WTC11 (cell line): ENCODE data around the gene RPS6KA5. TPM values are rescaled to one million over a fixed set of nuclear protein-coding genes. Genes with fewer than 3 reads are reported as not detected.

Experiments
- ATAC-seq: fragments of 200-7000 bp; cut with Tn5 transposase; 2 replicates; pipeline ENCODE4 v1.10.0; 2021; ENCODE audit warnings: mild to moderate bottlenecking, moderate library complexity
- CTCF ChIA-PET: fragments of 300-600 bp; sonication (Branson Sonifier 250); formaldehyde crosslinking; loops from one replicate; lab custom pipeline; 2021; ENCODE audit warnings: antibody characterized with exemption; lab: Charles Lee
- POLR2A ChIA-PET: fragments of 350-600 bp; sonication (Branson Sonifier 250); formaldehyde crosslinking; loops from one replicate; lab custom pipeline; 2021; ENCODE audit warnings: antibody characterized with exemption; lab: Charles Lee
- DNase-seq: peaks from one replicate; pipeline ENCODE4 v3.0.0; 2021; ENCODE audit warnings: low spot score
- H3K27ac Mint-ChIP-seq: 2 replicates; pipeline ENCODE4 v1.8.0; 2021; ENCODE audit warnings: mixed read lengths
- H3K27me3 Mint-ChIP-seq: 2 replicates; pipeline ENCODE4 v1.8.0; 2021; ENCODE audit warnings: low read depth, mild to moderate bottlenecking, moderate library complexity, mixed read lengths
- H3K36me3 Mint-ChIP-seq: 2 replicates; pipeline ENCODE4 v1.8.0; 2021; ENCODE audit warnings: mixed read lengths
- H3K4me1 Mint-ChIP-seq: 2 replicates; pipeline ENCODE4 v1.8.0; 2022; ENCODE audit warnings: mixed read lengths
- H3K4me3 Mint-ChIP-seq: 2 replicates; pipeline ENCODE4 v1.8.0; 2021; ENCODE audit warnings: mild to moderate bottlenecking, moderate library complexity, mixed read lengths
- H3K9me3 Mint-ChIP-seq: 2 replicates; pipeline ENCODE4 v1.8.0; 2021; ENCODE audit warnings: mixed read lengths
- ELF4 ChIP-seq: sonication (generic); formaldehyde crosslinking; IDR thresholded peaks from 2 replicates; pipeline ENCODE4 v1.8.1; 2022; ENCODE audit warnings: low read depth, mild to moderate bottlenecking, moderate library complexity, missing genetic modification reagents
- EMX1 ChIP-seq: fragments of 250-450 bp; sonication (Bioruptor Pico); IDR thresholded peaks from 2 replicates; pipeline ENCODE4 v1.8.0; 2021; ENCODE audit warnings: mild to moderate bottlenecking
- ETV6 ChIP-seq: sonication (generic); formaldehyde crosslinking; IDR thresholded peaks from 2 replicates; pipeline ENCODE4 v1.8.1; 2022; ENCODE audit warnings: mild to moderate bottlenecking, missing genetic modification reagents
- FOXK1 ChIP-seq: sonication (generic); formaldehyde crosslinking; IDR thresholded peaks from 2 replicates; pipeline ENCODE4 v1.8.0; 2022; ENCODE audit warnings: mild to moderate bottlenecking, moderate library complexity, missing genetic modification reagents
- FOXP1 ChIP-seq: sonication (generic); formaldehyde crosslinking; IDR thresholded peaks from 2 replicates; pipeline ENCODE4 v1.8.0; 2022; ENCODE audit warnings: missing genetic modification reagents, mild to moderate bottlenecking, moderate library complexity, borderline replicate concordance
- IRF2 ChIP-seq: sonication (generic); formaldehyde crosslinking; IDR thresholded peaks from 2 replicates; pipeline ENCODE4 v1.8.0; 2022; ENCODE audit warnings: low read depth, missing genetic modification reagents, borderline replicate concordance
- KAT7 ChIP-seq: sonication (generic); formaldehyde crosslinking; IDR thresholded peaks from 2 replicates; pipeline ENCODE4 v1.8.1; 2023; ENCODE audit warnings: missing genetic modification reagents, mild to moderate bottlenecking, borderline replicate concordance
- NR2C2 ChIP-seq: sonication (generic); formaldehyde crosslinking; IDR thresholded peaks from 2 replicates; pipeline ENCODE4 v1.8.0; 2022; ENCODE audit warnings: mild to moderate bottlenecking, missing genetic modification reagents
- PRRX2 ChIP-seq: fragments of 250-450 bp; sonication (Bioruptor Pico); IDR thresholded peaks from 2 replicates; pipeline ENCODE4 v1.8.0; 2021; ENCODE audit warnings: mild to moderate bottlenecking
- RORB ChIP-seq: fragments of 250-450 bp; sonication (Bioruptor Pico); IDR thresholded peaks from 2 replicates; pipeline ENCODE4 v1.9.0; 2021; ENCODE audit warnings: mild to moderate bottlenecking
- SMAD3 ChIP-seq: sonication (generic); formaldehyde crosslinking; IDR thresholded peaks from 2 replicates; pipeline ENCODE4 v1.8.0; 2022; ENCODE audit warnings: missing genetic modification reagents, mild to moderate bottlenecking, borderline replicate concordance
- SP1 ChIP-seq: sonication (generic); formaldehyde crosslinking; conservative IDR thresholded peaks from 2 replicates; pipeline ENCODE4 v1.8.1; 2022; ENCODE audit warnings: missing genetic modification reagents
- TEAD4 ChIP-seq: sonication (generic); formaldehyde crosslinking; IDR thresholded peaks from 2 replicates; pipeline ENCODE4 v1.8.0; 2022; ENCODE audit warnings: mild to moderate bottlenecking, missing genetic modification reagents
- ZNF263 ChIP-seq: sonication (generic); formaldehyde crosslinking; IDR thresholded peaks from 2 replicates; pipeline ENCODE4 v1.8.1; 2022; ENCODE audit warnings: low read depth, mild to moderate bottlenecking, moderate library complexity, missing genetic modification reagents
- ZNF423 ChIP-seq: fragments of 250-450 bp; sonication (Bioruptor Pico); IDR thresholded peaks from 2 replicates; pipeline ENCODE4 v2.1.2; 2022; ENCODE audit warnings: mild to moderate bottlenecking, moderate library complexity
- ZNF671 ChIP-seq: fragments of 250-450 bp; sonication (Bioruptor Pico); IDR thresholded peaks from 2 replicates; pipeline ENCODE4 v1.8.0; 2021; ENCODE audit warnings: mild to moderate bottlenecking
- total RNA-seq: library from RNA; stranded (reverse); gene quantifications from 3 replicates; pipeline ENCODE4 v1.2.3, GENCODE V29; 2021
- TF ChIP-seq, protein P1 (sequence below): sonication (generic); formaldehyde crosslinking; IDR thresholded peaks from 2 replicates; pipeline ENCODE4 v1.8.1; 2023; ENCODE audit warnings: mild to moderate bottlenecking, missing genetic modification reagents, moderate library complexity
- TF ChIP-seq, protein P2 (sequence below): sonication (generic); formaldehyde crosslinking; IDR thresholded peaks from 2 replicates; pipeline ENCODE4 v1.8.0; 2022; ENCODE audit warnings: mild to moderate bottlenecking, missing genetic modification reagents
- TF ChIP-seq, protein P3 (sequence below): sonication (generic); formaldehyde crosslinking; IDR thresholded peaks from 2 replicates; pipeline ENCODE4 v1.8.0; 2022; ENCODE audit warnings: mild to moderate bottlenecking, missing genetic modification reagents
- TF ChIP-seq, protein P4 (sequence below): sonication (generic); formaldehyde crosslinking; IDR thresholded peaks from 2 replicates; pipeline ENCODE4 v1.8.0; 2022; ENCODE audit warnings: mild to moderate bottlenecking, missing genetic modification reagents
- TF ChIP-seq, protein P5 (sequence below): fragments of 200-600 bp; IDR thresholded peaks from 2 replicates; pipeline ENCODE4 v1.8.0; 2022; ENCODE audit warnings: antibody characterized with exemption
- TF ChIP-seq, protein P6 (sequence below): sonication (generic); formaldehyde crosslinking; IDR thresholded peaks from 2 replicates; pipeline ENCODE4 v1.8.1; 2023; ENCODE audit warnings: mild to moderate bottlenecking, missing genetic modification reagents, moderate library complexity

Gene RPS6KA5
- total RNA-seq, 1 experiment from 2014 or later: 5.2 TPM

DNA sequence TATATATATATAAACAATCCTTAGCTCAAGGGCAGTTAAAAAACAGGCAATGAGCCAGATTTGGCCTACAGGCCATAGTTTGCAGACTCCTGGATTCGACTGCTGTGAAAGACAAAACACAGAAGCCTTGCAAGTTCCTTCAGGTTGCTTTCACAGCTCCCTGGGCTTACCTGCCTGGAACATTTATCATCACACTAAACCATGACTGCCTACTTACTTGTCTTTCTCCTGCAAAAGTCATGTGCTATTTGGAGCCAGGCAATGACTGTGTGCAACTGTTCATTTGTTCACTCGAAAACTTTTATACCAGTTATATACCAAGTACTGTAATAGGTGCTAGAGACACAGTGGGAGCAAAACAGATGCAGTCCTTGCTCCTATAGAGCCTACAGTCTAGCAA is 2.2 kb upstream of the RPS6KA5 start (continued):
- TF ChIP-seq FOXK1: no peak
- no peak for TF ChIP-seq TEAD4

DNA sequence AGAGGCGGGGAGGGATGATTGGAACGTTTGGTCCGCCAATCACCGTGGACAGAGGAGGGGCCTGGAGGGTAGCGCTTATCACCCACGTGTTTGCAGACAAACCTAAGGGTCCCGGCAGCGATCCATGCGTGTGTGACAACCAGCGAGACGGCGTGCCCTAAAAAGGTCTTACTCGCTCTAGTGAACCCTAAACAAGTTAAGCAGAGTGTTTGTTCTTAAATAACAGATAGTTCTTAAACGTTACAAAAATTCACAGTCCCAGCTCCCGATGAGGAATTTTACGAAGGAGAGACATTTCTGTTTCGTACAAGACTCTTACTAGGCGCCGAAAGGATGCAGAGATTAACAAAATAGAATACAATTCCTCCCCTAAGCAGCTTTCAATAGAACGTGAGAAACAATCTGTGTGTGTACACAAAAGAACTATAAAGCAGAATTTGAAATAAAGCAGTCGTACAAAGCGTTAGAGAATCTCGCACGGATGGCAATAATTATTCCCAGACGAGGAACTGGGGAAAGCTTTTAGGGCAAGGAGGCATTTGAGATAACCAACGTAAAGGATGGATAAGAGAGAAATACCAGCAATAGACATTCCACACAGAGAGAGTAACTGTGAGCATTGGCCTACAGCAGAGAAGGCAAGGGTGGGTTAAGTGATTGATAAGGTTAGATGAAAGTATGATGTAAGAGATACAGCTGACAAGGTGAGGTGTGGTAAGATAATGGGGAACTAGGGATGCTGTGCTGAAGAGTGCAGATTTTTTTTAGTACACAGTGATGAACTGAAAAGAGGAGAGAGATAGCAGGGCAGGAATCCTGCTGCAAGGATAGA is 831 bp upstream of the RPS6KA5 start:
- Mint-ChIP-seq H3K36me3 (no peaks in the 10 kb centered on the region), H3K27me3 (peaks cover 2% of the 10 kb centered on the region), H3K4me1 (0 out of 2 replicates have a peak, but pooled peaks cover 2% of the 10 kb centered on the region), H3K27ac (no peak overlapping the region), H3K9me3 (no peaks in the 10 kb centered on the region), H3K4me3 (no peak overlapping the region)
- 0 out of 2 replicates have a peak, but pooled peaks have one; percentile 1 for TF ChIP-seq ETV6
- TF ChIP-seq, protein P1, sequence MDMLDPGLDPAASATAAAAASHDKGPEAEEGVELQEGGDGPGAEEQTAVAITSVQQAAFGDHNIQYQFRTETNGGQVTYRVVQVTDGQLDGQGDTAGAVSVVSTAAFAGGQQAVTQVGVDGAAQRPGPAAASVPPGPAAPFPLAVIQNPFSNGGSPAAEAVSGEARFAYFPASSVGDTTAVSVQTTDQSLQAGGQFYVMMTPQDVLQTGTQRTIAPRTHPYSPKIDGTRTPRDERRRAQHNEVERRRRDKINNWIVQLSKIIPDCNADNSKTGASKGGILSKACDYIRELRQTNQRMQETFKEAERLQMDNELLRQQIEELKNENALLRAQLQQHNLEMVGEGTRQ (CRISPR knock-in tag): peak; percentile 51
- TF ChIP-seq, protein P2, sequence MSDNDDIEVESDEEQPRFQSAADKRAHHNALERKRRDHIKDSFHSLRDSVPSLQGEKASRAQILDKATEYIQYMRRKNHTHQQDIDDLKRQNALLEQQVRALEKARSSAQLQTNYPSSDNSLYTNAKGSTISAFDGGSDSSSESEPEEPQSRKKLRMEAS: peak; percentile 91; the same call in 1 of the 2 replicates
- no peak for TF ChIP-seq FOXP1
- DNase-seq (no peak), ATAC-seq (no peak)
- POLR2A ChIA-PET: interaction anchor here (0.6 to 1.3 kb wide), 7 partner anchors 20 to 1007 kb away, joined by 3 to 4 read pairs (median 3); no protein-coding TSS in a partner anchor
- CTCF ChIA-PET: interaction anchor here (0.6 to 3.3 kb wide), 16 partner anchors 8 to 304 kb away, joined by 3 to 20 read pairs (median 4); partner anchors contain the start of gene DGLUCY

DNA sequence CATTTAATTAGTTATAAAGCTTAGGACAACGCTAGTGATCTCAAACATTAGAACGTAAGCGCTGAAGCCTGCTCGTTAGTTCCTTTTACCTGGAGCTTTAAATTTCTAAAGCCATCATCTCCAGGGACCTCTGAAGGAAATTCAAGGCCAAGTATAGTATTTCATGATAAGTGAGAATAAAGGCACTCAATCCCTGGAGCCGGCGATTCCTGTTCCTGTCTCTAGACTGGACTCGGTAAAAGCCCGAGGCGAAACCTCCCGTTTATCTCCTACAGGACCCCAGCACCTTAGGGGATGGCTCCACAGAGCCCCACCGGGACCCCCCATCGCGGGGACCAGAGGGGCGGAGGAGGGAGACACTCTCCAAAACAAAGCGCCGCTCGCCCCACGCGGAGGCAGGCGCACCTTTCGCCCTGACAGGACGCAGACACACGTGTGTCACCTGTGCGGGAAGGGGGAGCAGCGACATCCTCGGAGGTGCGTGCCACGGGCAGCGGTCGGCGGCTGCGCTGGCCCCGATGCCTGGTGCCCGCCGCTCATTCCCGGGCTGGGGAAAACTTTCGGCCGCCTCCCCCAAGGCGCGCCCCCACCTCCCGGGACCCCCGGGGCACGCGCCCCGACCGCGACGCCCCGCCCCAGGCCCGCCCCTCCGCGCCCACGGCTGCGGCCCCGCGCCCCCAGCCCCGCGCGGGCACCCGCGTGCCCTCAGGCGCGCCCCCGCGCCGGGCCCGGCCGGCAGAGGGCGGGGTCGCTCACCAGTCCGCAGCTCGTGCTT is 678 bp downstream of the RPS6KA5 start:
- peak overlapping the region; percentile 76 for H3K4me3 Mint-ChIP-seq
- H3K9me3 Mint-ChIP-seq: no peaks in the 10 kb centered on the region
- peak; percentile 54 for DNase-seq
- ChIA-PET CTCF (interaction anchor here (0.6 to 3.3 kb wide), 12 partner anchors 12 to 274 kb away, joined by 3 to 20 read pairs (median 4); partner anchors contain the start of gene DGLUCY), POLR2A (interaction anchor here (0.5 to 1.3 kb wide), 6 partner anchors 38 to 168 kb away, joined by 3 to 6 read pairs (median 4); partner anchors contain the start of gene DGLUCY)
- TF ChIP-seq KAT7 (CRISPR knock-in tag) (0 out of 2 replicates have a peak, but pooled peaks have one; percentile 36), ZNF423 (CRISPR knock-in tag) (peak; percentile 28; the same call in 1 of the 2 replicates), NR2C2 (CRISPR knock-in tag) (no peak), SP1 (no peak)
- TF ChIP-seq, all 79 proteins: peak for 2
- H3K27ac Mint-ChIP-seq: no peak overlapping the region
- H3K27me3 Mint-ChIP-seq: peaks cover 2% of the 10 kb centered on the region
- ATAC-seq: peak; percentile 9
- H3K4me1 Mint-ChIP-seq: 0 out of 2 replicates have a peak, but pooled peaks cover 2% of the 10 kb centered on the region
- H3K36me3 Mint-ChIP-seq: no peaks in the 10 kb centered on the region

DNA sequence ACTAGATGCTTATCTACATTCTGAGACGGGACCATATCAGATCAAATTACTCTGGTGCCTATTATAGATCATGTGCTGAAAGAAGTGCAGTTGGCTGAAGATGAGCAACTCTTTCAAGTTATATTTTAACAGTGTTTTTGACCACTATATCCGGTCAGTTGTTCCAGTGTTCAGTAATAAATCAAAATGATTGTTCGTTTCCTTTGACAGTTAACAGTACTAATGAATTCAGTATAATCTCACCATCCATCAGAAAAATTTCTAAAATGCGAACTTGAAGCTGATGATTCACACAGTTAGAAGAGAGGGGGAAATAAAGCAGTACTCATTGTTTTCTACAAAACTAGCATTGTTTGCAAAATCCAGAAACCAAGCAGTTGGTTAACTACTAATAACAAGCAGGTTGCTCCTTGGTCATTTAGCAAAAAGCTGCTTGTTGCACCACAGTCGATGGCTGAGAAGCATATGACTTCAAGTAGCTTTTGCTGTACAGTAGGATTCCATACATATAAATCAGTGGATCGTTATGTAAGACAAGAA is 2.3 kb downstream of the RPS6KA5 start:
- ATAC-seq (no peak), DNase-seq (no peak)
- ChIA-PET CTCF (interaction anchor here (1.0 kb wide), 1 partner anchor 155 kb away, joined by 3 read pairs; no protein-coding TSS in a partner anchor), POLR2A (no interaction called here)
- Mint-ChIP-seq H3K36me3 (no peaks in the 10 kb centered on the region), H3K4me1 (0 out of 2 replicates have a peak, but pooled peaks cover 2% of the 10 kb centered on the region), H3K27ac (no peak overlapping the region), H3K27me3 (peaks cover 2% of the 10 kb centered on the region; the same call in 1 of the 2 replicates), H3K9me3 (no peaks in the 10 kb centered on the region), H3K4me3 (peak overlapping the region; percentile 46; the same call in 1 of the 2 replicates)
- no peak for TF ChIP-seq RORB (CRISPR knock-in tag)
- no peak for TF ChIP-seq ELF4 (CRISPR knock-in tag)
- no peak for TF ChIP-seq EMX1 (CRISPR knock-in tag)
- TF ChIP-seq, protein P3, sequence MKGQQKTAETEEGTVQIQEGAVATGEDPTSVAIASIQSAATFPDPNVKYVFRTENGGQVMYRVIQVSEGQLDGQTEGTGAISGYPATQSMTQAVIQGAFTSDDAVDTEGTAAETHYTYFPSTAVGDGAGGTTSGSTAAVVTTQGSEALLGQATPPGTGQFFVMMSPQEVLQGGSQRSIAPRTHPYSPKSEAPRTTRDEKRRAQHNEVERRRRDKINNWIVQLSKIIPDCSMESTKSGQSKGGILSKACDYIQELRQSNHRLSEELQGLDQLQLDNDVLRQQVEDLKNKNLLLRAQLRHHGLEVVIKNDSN (CRISPR knock-in tag): no peak
- TF ChIP-seq, protein P4, sequence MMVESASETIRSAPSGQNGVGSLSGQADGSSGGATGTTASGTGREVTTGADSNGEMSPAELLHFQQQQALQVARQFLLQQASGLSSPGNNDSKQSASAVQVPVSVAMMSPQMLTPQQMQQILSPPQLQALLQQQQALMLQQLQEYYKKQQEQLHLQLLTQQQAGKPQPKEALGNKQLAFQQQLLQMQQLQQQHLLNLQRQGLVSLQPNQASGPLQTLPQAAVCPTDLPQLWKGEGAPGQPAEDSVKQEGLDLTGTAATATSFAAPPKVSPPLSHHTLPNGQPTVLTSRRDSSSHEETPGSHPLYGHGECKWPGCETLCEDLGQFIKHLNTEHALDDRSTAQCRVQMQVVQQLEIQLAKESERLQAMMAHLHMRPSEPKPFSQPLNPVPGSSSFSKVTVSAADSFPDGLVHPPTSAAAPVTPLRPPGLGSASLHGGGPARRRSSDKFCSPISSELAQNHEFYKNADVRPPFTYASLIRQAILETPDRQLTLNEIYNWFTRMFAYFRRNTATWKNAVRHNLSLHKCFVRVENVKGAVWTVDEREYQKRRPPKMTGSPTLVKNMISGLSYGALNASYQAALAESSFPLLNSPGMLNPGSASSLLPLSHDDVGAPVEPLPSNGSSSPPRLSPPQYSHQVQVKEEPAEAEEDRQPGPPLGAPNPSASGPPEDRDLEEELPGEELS: no peak
- no peak for TF ChIP-seq IRF2 (CRISPR knock-in tag)
- TF ChIP-seq ZNF263 (CRISPR knock-in tag): no peak
- no peak for TF ChIP-seq PRRX2 (CRISPR knock-in tag)
- TF ChIP-seq, protein P5, sequence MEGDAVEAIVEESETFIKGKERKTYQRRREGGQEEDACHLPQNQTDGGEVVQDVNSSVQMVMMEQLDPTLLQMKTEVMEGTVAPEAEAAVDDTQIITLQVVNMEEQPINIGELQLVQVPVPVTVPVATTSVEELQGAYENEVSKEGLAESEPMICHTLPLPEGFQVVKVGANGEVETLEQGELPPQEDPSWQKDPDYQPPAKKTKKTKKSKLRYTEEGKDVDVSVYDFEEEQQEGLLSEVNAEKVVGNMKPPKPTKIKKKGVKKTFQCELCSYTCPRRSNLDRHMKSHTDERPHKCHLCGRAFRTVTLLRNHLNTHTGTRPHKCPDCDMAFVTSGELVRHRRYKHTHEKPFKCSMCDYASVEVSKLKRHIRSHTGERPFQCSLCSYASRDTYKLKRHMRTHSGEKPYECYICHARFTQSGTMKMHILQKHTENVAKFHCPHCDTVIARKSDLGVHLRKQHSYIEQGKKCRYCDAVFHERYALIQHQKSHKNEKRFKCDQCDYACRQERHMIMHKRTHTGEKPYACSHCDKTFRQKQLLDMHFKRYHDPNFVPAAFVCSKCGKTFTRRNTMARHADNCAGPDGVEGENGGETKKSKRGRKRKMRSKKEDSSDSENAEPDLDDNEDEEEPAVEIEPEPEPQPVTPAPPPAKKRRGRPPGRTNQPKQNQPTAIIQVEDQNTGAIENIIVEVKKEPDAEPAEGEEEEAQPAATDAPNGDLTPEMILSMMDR: no peak
- no peak for TF ChIP-seq SMAD3 (CRISPR knock-in tag)
- no peak for TF ChIP-seq ZNF671 (CRISPR knock-in tag)
- TF ChIP-seq, protein P6, sequence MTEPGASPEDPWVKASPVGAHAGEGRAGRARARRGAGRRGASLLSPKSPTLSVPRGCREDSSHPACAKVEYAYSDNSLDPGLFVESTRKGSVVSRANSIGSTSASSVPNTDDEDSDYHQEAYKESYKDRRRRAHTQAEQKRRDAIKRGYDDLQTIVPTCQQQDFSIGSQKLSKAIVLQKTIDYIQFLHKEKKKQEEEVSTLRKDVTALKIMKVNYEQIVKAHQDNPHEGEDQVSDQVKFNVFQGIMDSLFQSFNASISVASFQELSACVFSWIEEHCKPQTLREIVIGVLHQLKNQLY (CRISPR knock-in tag): no peak
